Measurements from ENCODE around the gene KCNK15. TPM values are rescaled to one million over a fixed set of nuclear protein-coding genes. Genes with fewer than 3 reads are reported as not detected.

Gene KCNK15
- total and polyA plus RNA-seq, 10 donors: 0.06 to 0.92 (median 0.26) TPM; not detected in 3

GRCh38 chr20:44773070-44773829 is 27.6 kb downstream of the KCNK15 start:
- intact Hi-C loops (cut with DNase I; ENCODE audit: low total_unique reads): no loop called here
- Histone ChIP-seq H3K9me3 (no peaks in the 10 kb centered on the region), H3K27ac (no peak overlapping the region), H3K27me3 (replicated peaks in 1 of 7) (peaks cover 0 to 78% (median 6%) of the 10 kb centered on the region in 7 donors), H3K36me3 (no peaks in the 10 kb centered on the region), H3K4me3 (no peak overlapping the region), H3K4me1 (no peaks in the 10 kb centered on the region)
- no peak for TF ChIP-seq POLR2AphosphoS5 (IDR thresholded peaks at IDR 0.05)
- no peak for TF ChIP-seq POLR2A (IDR thresholded peaks at IDR 0.05)
- TF ChIP-seq, protein P1, sequence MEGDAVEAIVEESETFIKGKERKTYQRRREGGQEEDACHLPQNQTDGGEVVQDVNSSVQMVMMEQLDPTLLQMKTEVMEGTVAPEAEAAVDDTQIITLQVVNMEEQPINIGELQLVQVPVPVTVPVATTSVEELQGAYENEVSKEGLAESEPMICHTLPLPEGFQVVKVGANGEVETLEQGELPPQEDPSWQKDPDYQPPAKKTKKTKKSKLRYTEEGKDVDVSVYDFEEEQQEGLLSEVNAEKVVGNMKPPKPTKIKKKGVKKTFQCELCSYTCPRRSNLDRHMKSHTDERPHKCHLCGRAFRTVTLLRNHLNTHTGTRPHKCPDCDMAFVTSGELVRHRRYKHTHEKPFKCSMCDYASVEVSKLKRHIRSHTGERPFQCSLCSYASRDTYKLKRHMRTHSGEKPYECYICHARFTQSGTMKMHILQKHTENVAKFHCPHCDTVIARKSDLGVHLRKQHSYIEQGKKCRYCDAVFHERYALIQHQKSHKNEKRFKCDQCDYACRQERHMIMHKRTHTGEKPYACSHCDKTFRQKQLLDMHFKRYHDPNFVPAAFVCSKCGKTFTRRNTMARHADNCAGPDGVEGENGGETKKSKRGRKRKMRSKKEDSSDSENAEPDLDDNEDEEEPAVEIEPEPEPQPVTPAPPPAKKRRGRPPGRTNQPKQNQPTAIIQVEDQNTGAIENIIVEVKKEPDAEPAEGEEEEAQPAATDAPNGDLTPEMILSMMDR (IDR thresholded peaks at IDR 0.05 in 8 of 11, conservative IDR thresholded peaks at IDR 0.05 in 3 of 11): no peak
- WGBS, 5 donors: 48 to 64% (median 57%) methylated on average over 10 of the region's 10 CpGs
- DNase-seq: peak; percentile 41

DNA sequence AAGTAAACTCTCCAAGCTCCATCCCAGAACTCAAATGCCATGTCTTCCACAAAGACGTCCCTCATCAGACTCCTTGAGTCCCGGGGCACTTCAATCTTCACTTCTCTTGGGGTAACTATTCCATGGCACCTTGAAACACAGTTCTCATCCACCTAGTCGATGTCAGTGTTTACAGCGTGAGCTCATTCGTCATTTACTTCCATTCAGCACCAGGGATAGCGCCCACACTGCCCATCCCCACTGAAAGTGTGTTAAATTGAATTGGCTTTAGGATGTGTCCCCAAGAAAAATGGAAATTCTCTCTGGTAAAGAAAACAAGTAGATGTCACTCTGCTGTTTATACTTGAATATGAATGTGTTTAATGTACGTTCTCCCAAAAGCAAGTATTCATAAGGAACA is 31.3 kb downstream of the KCNK15 start:
- H3K36me3 ChIP-seq: no peaks in the 10 kb centered on the region
- no peaks in the 10 kb centered on the region for H3K4me1 ChIP-seq
- TF ChIP-seq, protein P1 (IDR thresholded peaks at IDR 0.05 in 8 of 11, conservative IDR thresholded peaks at IDR 0.05 in 3 of 11): no peak
- TF ChIP-seq POLR2AphosphoS5 (IDR thresholded peaks at IDR 0.05) (no peak), POLR2A (IDR thresholded peaks at IDR 0.05) (no peak)
- DNase-seq: peak; percentile 7
- H3K27me3 ChIP-seq (replicated peaks in 1 of 7): peaks cover 0 to 65% (median 5%) of the 10 kb centered on the region in 7 donors
- intact Hi-C loops (cut with DNase I; ENCODE audit: low total_unique reads): no loop called here
- no peak overlapping the region for H3K4me3 ChIP-seq
- 20 to 32% (median 25%) methylated on average over 7 of the region's 7 CpGs for WGBS, 5 donors
- no peak overlapping the region for H3K27ac ChIP-seq
- H3K9me3 ChIP-seq: no peaks in the 10 kb centered on the region

DNA sequence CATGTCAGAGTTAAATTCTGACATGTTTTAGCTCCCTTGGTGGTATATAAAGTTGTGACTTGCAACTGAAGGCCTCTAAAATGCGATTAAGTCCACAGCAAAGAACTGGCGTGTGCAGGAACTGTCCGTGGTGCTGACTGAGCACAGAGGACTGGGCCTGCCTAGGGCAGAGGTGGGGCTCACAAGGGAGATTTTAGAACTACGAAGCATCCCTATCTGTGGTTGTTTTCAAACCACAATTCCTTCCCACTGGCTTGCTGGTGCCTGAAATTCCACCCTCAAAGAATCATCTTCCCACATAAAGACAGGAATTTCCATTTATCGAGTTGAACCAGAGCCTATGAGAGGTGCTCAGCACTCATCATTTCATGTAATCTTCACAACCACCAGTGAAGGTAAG is 34.6 kb downstream of the KCNK15 start:
- H3K27me3 ChIP-seq (replicated peaks in 1 of 7): peaks cover 0 to 45% (median 0%) of the 10 kb centered on the region in 7 donors
- no peaks in the 10 kb centered on the region for H3K9me3 ChIP-seq
- no peak overlapping the region for H3K4me3 ChIP-seq
- WGBS, 5 donors: 31 to 39% (median 35%) methylated on average over 5 of the region's 5 CpGs
- intact Hi-C loops (cut with DNase I; ENCODE audit: low total_unique reads): no loop called here
- TF ChIP-seq POLR2AphosphoS5 (IDR thresholded peaks at IDR 0.05) (no peak), POLR2A (IDR thresholded peaks at IDR 0.05) (no peak)
- TF ChIP-seq, protein P1 (IDR thresholded peaks at IDR 0.05 in 8 of 11, conservative IDR thresholded peaks at IDR 0.05 in 3 of 11): no peak
- no peak overlapping the region for H3K27ac ChIP-seq
- no peaks in the 10 kb centered on the region for H3K4me1 ChIP-seq
- DNase-seq: peak; percentile 17
- H3K36me3 ChIP-seq: no peaks in the 10 kb centered on the region

DNA sequence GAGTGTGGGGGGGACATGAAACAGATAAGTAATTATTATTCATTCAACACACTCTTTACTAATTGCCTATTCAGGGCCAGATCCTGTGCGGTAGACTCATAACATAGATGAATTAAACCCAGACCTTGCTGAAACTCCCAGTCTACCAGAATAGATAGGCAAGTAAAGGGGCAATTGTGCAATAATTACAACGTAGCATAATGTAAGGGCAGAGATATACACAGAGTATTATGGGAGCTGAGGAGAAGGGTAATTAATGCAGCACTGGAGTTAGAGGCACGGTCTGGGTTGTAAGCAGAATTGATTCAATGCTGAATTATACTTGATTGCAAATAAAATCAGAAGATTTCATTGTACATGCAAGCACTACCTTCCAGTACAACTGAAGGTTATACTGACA is 35.5 kb downstream of the KCNK15 start:
- Histone ChIP-seq H3K27ac (no peak overlapping the region), H3K4me3 (no peak overlapping the region), H3K4me1 (no peaks in the 10 kb centered on the region), H3K9me3 (no peaks in the 10 kb centered on the region), H3K36me3 (no peaks in the 10 kb centered on the region), H3K27me3 (replicated peaks in 1 of 7) (peaks cover 0 to 45% (median 0%) of the 10 kb centered on the region in 7 donors)
- intact Hi-C loops (cut with DNase I; ENCODE audit: low total_unique reads): no loop called here
- WGBS, 5 donors: 71 to 84% (median 78%) methylated on average over 3 of the region's 3 CpGs
- DNase-seq: no peak
- TF ChIP-seq POLR2AphosphoS5 (IDR thresholded peaks at IDR 0.05): no peak
- TF ChIP-seq, protein P1 (IDR thresholded peaks at IDR 0.05 in 8 of 11, conservative IDR thresholded peaks at IDR 0.05 in 3 of 11): no peak
- TF ChIP-seq POLR2A (IDR thresholded peaks at IDR 0.05): no peak
